Activated CD8-positive, alpha-beta memory T cell treated with anti-CD3 and anti-CD28 coated beads for 24 hours (primary cell): ENCODE data around the gene RAB30.

Experiments
- DNase-seq: peaks from one replicate; pipeline ENCODE4 v3.0.0-alpha.2; 2020

Gene RAB30

GRCh38 chr11:83070044-83070701, 1.5 kb downstream of the RAB30 start:
- no peak for DNase-seq

GRCh38 chr11:83069441-83070043, 2.2 kb downstream of the RAB30 start:
- no peak for DNase-seq

GRCh38 chr11:83068568-83068967, 3.1 kb downstream of the RAB30 start:
- no peak for DNase-seq

- no peak for DNase-seq
Observed at GRCh38 chr11:83064011-83064410, 7.7 kb downstream of the RAB30 start.

- no peak for DNase-seq
Observed at GRCh38 chr11:83063073-83063754, 8.5 kb downstream of the RAB30 start.

GRCh38 chr11:83061883-83062282, 9.8 kb downstream of the RAB30 start:
- no peak for DNase-seq

GRCh38 chr11:83060965-83061364, 10.7 kb downstream of the RAB30 start:
- DNase-seq: no peak

- no peak for DNase-seq
Observed at GRCh38 chr11:83057721-83058120, 14.0 kb downstream of the RAB30 start.

GRCh38 chr11:83056611-83057010, 15.1 kb downstream of the RAB30 start:
- no peak for DNase-seq

GRCh38 chr11:83056204-83056603, 15.5 kb downstream of the RAB30 start:
- DNase-seq: no peak

- no peak for DNase-seq
Observed at GRCh38 chr11:83054904-83055380, 16.8 kb downstream of the RAB30 start.

GRCh38 chr11:83054001-83054400, 17.7 kb downstream of the RAB30 start:
- DNase-seq: no peak

GRCh38 chr11:83051760-83052671, 19.7 kb downstream of the RAB30 start:
- no peak for DNase-seq

GRCh38 chr11:83047515-83048225, 24.0 kb downstream of the RAB30 start:
- DNase-seq: no peak

GRCh38 chr11:83046621-83047172, 25.0 kb downstream of the RAB30 start:
- DNase-seq: no peak

GRCh38 chr11:83044958-83045712, 26.6 kb downstream of the RAB30 start:
- no peak for DNase-seq

GRCh38 chr11:83042964-83043711, 28.6 kb downstream of the RAB30 start:
- no peak for DNase-seq

- no peak for DNase-seq
Observed at GRCh38 chr11:83041126-83041525, 30.6 kb downstream of the RAB30 start.

GRCh38 chr11:83039566-83039965, 32.1 kb downstream of the RAB30 start:
- DNase-seq: no peak

GRCh38 chr11:83037877-83038276, 33.8 kb downstream of the RAB30 start:
- no peak for DNase-seq

GRCh38 chr11:83036701-83037100, 35.0 kb downstream of the RAB30 start:
- no peak for DNase-seq
